Measurements from ENCODE around the gene DRG2. TPM values are rescaled to one million over a fixed set of nuclear protein-coding genes. Genes with fewer than 3 reads are reported as not detected.

Gene DRG2
- total and polyA plus RNA-seq, 2 of the 8 experiments (the other 6 are each of a cell fraction or from before 2014, with no cell fraction given): 44.6 to 47.8 TPM

DNA sequence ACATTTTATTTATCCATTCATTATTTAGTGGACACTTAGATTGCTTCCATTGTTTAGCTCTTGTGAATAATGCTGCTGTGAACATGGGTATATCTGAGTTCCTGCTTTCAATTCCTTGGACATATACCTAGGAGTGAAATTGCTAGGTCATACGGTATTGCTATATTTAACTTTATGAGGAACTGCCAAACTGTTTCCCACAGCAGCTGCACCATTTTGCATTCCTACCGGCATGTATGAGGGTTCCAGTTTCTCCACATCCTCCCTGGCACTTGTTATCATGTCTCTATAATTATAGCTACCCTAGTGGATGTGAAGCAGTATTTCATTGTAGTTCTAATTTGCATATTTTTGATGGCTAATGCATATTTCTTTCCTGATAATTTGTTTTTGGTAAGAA, 23.7 kb upstream of the DRG2 start:
- Histone ChIP-seq H2BK120ac (replicated peaks; ENCODE audit: low read depth, low read length) (no peak overlapping the region), H2BK5ac (ENCODE audit: low read depth, low read length) (no peak overlapping the region), H2BK15ac (ENCODE audit: low read length) (no peak overlapping the region), H3K4me3 (ENCODE audit: extremely low read depth in 1 of 4, insufficient read depth in 2 of 4, low read depth in 3 of 4, low read length in 4 of 4) (no peak overlapping the region), H3K56ac (replicated peaks; ENCODE audit: insufficient read length, low read depth, low read length) (no peak overlapping the region), H3K4me2 (ENCODE audit: insufficient read depth in 1 of 2, low read depth in 2 of 2, low read length in 2 of 2) (no peak overlapping the region), H4K8ac (ENCODE audit: extremely low read depth, insufficient read depth, low read length) (no peak overlapping the region), H3K4ac (replicated peaks; ENCODE audit: insufficient read length, low read depth, low read length) (no peak overlapping the region), H3K79me1 (ENCODE audit: low read depth, low read length) (no peaks in the 10 kb centered on the region), H3K14ac (ENCODE audit: insufficient read length) (no peak overlapping the region), H3K27me3 (replicated peaks in 1 of 4; ENCODE audit: control insufficient read depth in 3 of 4, extremely low read depth in 1 of 4, insufficient read depth in 3 of 4, low read length in 3 of 4) (no peaks in the 10 kb centered on the region), H3K4me1 (replicated peaks in 1 of 4; ENCODE audit: control insufficient read depth in 3 of 4, insufficient read depth in 4 of 4, low read length in 3 of 4) (no peaks in the 10 kb centered on the region), H3K9ac (replicated peaks in 1 of 4; ENCODE audit: extremely low read depth in 1 of 4, low read depth in 3 of 4, low read length in 3 of 4) (no peak overlapping the region), H2AFZ (ENCODE audit: low read length) (no peak overlapping the region), H4K20me1 (replicated peaks in 1 of 2; ENCODE audit: control insufficient read depth in 1 of 2, insufficient read depth in 2 of 2, low read length in 2 of 2) (no peaks in the 10 kb centered on the region), H3K18ac (ENCODE audit: extremely low read depth, low read length) (no peak overlapping the region), H3K79me2 (ENCODE audit: control insufficient read depth in 1 of 2, insufficient read depth in 2 of 2, low read length in 2 of 2) (no peaks in the 10 kb centered on the region), H4K91ac (replicated peaks; ENCODE audit: insufficient read length, low read length) (no peak overlapping the region), H3K23me2 (ENCODE audit: low read depth, low read length) (no peaks in the 10 kb centered on the region), H3K9me3 (ENCODE audit: insufficient read depth in 2 of 2, low read depth in 1 of 2, low read length in 1 of 2) (no peaks in the 10 kb centered on the region), H4K5ac (ENCODE audit: insufficient read length, low read depth, low read length) (no peak overlapping the region), H3K27ac (ENCODE audit: low read depth, low read length) (no peak overlapping the region), H3K36me3 (ENCODE audit: control insufficient read depth in 2 of 4, insufficient read depth in 4 of 4, low read length in 3 of 4) (peaks cover 2 to 6% (median 5%) of the 10 kb centered on the region in 4 experiments; a peak in 4 of 8 replicates), H3K23ac (ENCODE audit: insufficient read length) (no peak overlapping the region), H2BK12ac (ENCODE audit: low read depth, low read length) (no peak overlapping the region), H2AK5ac (ENCODE audit: low read depth, low read length) (no peak overlapping the region), H2BK20ac (ENCODE audit: low read length) (no peak overlapping the region)
- DNase-seq (ENCODE audit: low read depth in 1 of 2, low spot score in 2 of 2) (no peak), FAIRE-seq (no peak)
- WGBS, 2 experiments (ENCODE audit: extremely low coverage in 1 of 2, insufficient coverage in 1 of 2, insufficient read length in 1 of 2, insufficient replicate concordance in 2 of 2, low coverage in 1 of 2, low lambda C conversion rate in 2 of 2, missing lambda C conversion rate in 1 of 2): 97% methylated on average over 2 of the region's 2 CpGs; no CpG with 5 or more reads in 1 of the 2 experiments
- ChIA-PET CTCF (ENCODE audit: partially characterized antibody) (no interaction called here), POLR2A (ENCODE audit: partially characterized antibody) (no interaction called here)
- TF ChIP-seq BCL11A (IDR thresholded peaks at IDR 0.05; ENCODE audit: low read depth in 2 of 2, low read length in 2 of 2) (no peak), SP2 (IDR thresholded peaks at IDR 0.05; ENCODE audit: low read length) (no peak), KDM5A (IDR thresholded peaks at IDR 0.05; ENCODE audit: low read length) (no peak), CEBPB (IDR thresholded peaks at IDR 0.05; ENCODE audit: low read depth, low read length) (no peak), TCF12 (IDR thresholded peaks at IDR 0.05; ENCODE audit: low read depth, low read length) (no peak), CBX5 (IDR thresholded peaks at IDR 0.05; ENCODE audit: low read depth, low read length) (no peak), TAF1 (IDR thresholded peaks at IDR 0.05; ENCODE audit: low read depth, low read length) (no peak), MAFK (IDR thresholded peaks at IDR 0.05; ENCODE audit: low read depth, low read length) (no peak), EP300 (IDR thresholded peaks at IDR 0.05; ENCODE audit: borderline replicate concordance in 1 of 2, low read depth in 2 of 2, low read length in 2 of 2) (no peak), POLR2A (IDR thresholded peaks at IDR 0.05; ENCODE audit: control extremely low read depth in 1 of 2, low read depth in 2 of 2, low read length in 2 of 2) (no peak), JUND (IDR thresholded peaks at IDR 0.05; ENCODE audit: low read length) (no peak)
- TF ChIP-seq, protein P1, sequence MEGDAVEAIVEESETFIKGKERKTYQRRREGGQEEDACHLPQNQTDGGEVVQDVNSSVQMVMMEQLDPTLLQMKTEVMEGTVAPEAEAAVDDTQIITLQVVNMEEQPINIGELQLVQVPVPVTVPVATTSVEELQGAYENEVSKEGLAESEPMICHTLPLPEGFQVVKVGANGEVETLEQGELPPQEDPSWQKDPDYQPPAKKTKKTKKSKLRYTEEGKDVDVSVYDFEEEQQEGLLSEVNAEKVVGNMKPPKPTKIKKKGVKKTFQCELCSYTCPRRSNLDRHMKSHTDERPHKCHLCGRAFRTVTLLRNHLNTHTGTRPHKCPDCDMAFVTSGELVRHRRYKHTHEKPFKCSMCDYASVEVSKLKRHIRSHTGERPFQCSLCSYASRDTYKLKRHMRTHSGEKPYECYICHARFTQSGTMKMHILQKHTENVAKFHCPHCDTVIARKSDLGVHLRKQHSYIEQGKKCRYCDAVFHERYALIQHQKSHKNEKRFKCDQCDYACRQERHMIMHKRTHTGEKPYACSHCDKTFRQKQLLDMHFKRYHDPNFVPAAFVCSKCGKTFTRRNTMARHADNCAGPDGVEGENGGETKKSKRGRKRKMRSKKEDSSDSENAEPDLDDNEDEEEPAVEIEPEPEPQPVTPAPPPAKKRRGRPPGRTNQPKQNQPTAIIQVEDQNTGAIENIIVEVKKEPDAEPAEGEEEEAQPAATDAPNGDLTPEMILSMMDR (IDR thresholded peaks at IDR 0.05; ENCODE audit: control extremely low read depth in 1 of 3, insufficient read depth in 1 of 3, low read depth in 1 of 3, low read length in 3 of 3): no peak
- TF ChIP-seq, protein P2, sequence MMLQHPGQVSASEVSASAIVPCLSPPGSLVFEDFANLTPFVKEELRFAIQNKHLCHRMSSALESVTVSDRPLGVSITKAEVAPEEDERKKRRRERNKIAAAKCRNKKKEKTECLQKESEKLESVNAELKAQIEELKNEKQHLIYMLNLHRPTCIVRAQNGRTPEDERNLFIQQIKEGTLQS (IDR thresholded peaks at IDR 0.05; ENCODE audit: insufficient read depth, low read depth, low read length): no peak
